HG03571 (cell line): ENCODE data around the gene RASGRF1.
A peak's percentile ranks its signal among the peaks of the same experiment; 100 is the strongest.
"Not testable (repeated sequence)": the region's sequence is repeated elsewhere in the genome, so short reads cannot be mapped to it uniquely, and the experiment has no call there.

Source experiments
- ATAC-seq: cut with Tn5 transposase; IDR thresholded peaks from one replicate; pipeline ENCODE4 v1.9.1; 2021; ENCODE audit not compliant: unreplicated experiment

Gene RASGRF1

GRCh38 chr15:79041601-79042168 lies 48.9 kb downstream of the RASGRF1 start:
- ATAC-seq: no peak

GRCh38 chr15:79037848-79038247 lies 52.7 kb downstream of the RASGRF1 start:
- ATAC-seq: no peak

GRCh38 chr15:79036323-79036722 lies 54.3 kb downstream of the RASGRF1 start:
- ATAC-seq: no peak

- ATAC-seq: no peak
These were observed 54.8 kb downstream of the RASGRF1 start for GRCh38 chr15:79035814-79036213.

GRCh38 chr15:79035111-79035601 lies 55.4 kb downstream of the RASGRF1 start:
- ATAC-seq: peak; percentile 65

GRCh38 chr15:79034284-79034683 lies 56.3 kb downstream of the RASGRF1 start:
- no peak for ATAC-seq

- ATAC-seq: no peak
These were observed 57.9 kb downstream of the RASGRF1 start for GRCh38 chr15:79032656-79033055.

GRCh38 chr15:79031821-79032220 lies 58.8 kb downstream of the RASGRF1 start:
- ATAC-seq: no peak

GRCh38 chr15:79031201-79031600 lies 59.4 kb downstream of the RASGRF1 start:
- no peak for ATAC-seq

GRCh38 chr15:79030470-79030869 lies 60.1 kb downstream of the RASGRF1 start:
- no peak for ATAC-seq

- ATAC-seq: no peak
These were observed 62.1 kb downstream of the RASGRF1 start for GRCh38 chr15:79028411-79028964.

- no peak for ATAC-seq
These were observed 62.8 kb downstream of the RASGRF1 start for GRCh38 chr15:79027532-79028410.

- ATAC-seq: no peak
These were observed 64.8 kb downstream of the RASGRF1 start for GRCh38 chr15:79025802-79026201.

- no peak for ATAC-seq
These were observed 65.4 kb downstream of the RASGRF1 start for GRCh38 chr15:79025201-79025600.

GRCh38 chr15:79024493-79024892 lies 66.1 kb downstream of the RASGRF1 start:
- not testable (repeated sequence) for ATAC-seq

GRCh38 chr15:79023918-79024317 lies 66.7 kb downstream of the RASGRF1 start:
- no peak for ATAC-seq

- no peak for ATAC-seq
These were observed 67.1 kb downstream of the RASGRF1 start for GRCh38 chr15:79023546-79023890.

GRCh38 chr15:79018960-79019359 lies 71.6 kb downstream of the RASGRF1 start:
- ATAC-seq: no peak

GRCh38 chr15:79017953-79018352 lies 72.6 kb downstream of the RASGRF1 start:
- no peak for ATAC-seq

GRCh38 chr15:79016527-79017170 lies 73.9 kb downstream of the RASGRF1 start:
- ATAC-seq: no peak

GRCh38 chr15:79015416-79015815 lies 75.2 kb downstream of the RASGRF1 start:
- ATAC-seq: no peak

- no peak for ATAC-seq
These were observed 80.3 kb downstream of the RASGRF1 start for GRCh38 chr15:79010278-79010677.
